Measurements from ENCODE around the gene FANCC. TPM values are rescaled to one million over a fixed set of nuclear protein-coding genes. Genes with fewer than 3 reads are reported as not detected.

FANCC gene
- 5.5 and 15.9 TPM in 2 replicates for total RNA-seq (ENCODE audit: low replicate concordance)

- TF ChIP-seq CTCF (IDR thresholded peaks at IDR 0.05; ENCODE audit: insufficient read depth, low read length): no peak
- H3K4me3 ChIP-seq (ENCODE audit: low read depth, low read length): peak within 1 kb of the TSS; percentile 95
- DNase-seq (ENCODE audit: low read depth): peak; percentile 81
These were observed at the start of gene FANCC for GRCh38 chr9:95317119-95317892. TSS of gene FANCC (minus strand) at chr9:95317709. CDS start at chr9:95249291, 68,418 bp downstream.

GRCh38 chr9:95366731-95367325 is 49.3 kb upstream of the FANCC start:
- no peak for DNase-seq (ENCODE audit: low read depth)
- no peak for TF ChIP-seq CTCF (IDR thresholded peaks at IDR 0.05; ENCODE audit: insufficient read depth, low read length)
- no peak overlapping the region for H3K4me3 ChIP-seq (ENCODE audit: low read depth, low read length)

- H3K4me3 ChIP-seq (ENCODE audit: low read depth, low read length): no peak overlapping the region
- TF ChIP-seq CTCF (IDR thresholded peaks at IDR 0.05; ENCODE audit: insufficient read depth, low read length): no peak
- no peak for DNase-seq (ENCODE audit: low read depth)
These were observed 48.3 kb upstream of the FANCC start for GRCh38 chr9:95365766-95366165.

GRCh38 chr9:95363051-95363841 is 45.7 kb upstream of the FANCC start:
- TF ChIP-seq CTCF (IDR thresholded peaks at IDR 0.05; ENCODE audit: insufficient read depth, low read length): no peak
- DNase-seq (ENCODE audit: low read depth): peak; percentile 10
- H3K4me3 ChIP-seq (ENCODE audit: low read depth, low read length): no peak overlapping the region

GRCh38 chr9:95360866-95361265 is 43.4 kb upstream of the FANCC start:
- no peak overlapping the region for H3K4me3 ChIP-seq (ENCODE audit: low read depth, low read length)
- DNase-seq (ENCODE audit: low read depth): no peak
- TF ChIP-seq CTCF (IDR thresholded peaks at IDR 0.05; ENCODE audit: insufficient read depth, low read length): no peak

- no peak overlapping the region for H3K4me3 ChIP-seq (ENCODE audit: low read depth, low read length)
- DNase-seq (ENCODE audit: low read depth): no peak
- TF ChIP-seq CTCF (IDR thresholded peaks at IDR 0.05; ENCODE audit: insufficient read depth, low read length): no peak
These were observed 39.8 kb upstream of the FANCC start for GRCh38 chr9:95357316-95357715.
